NCI-H460 (cell line): ENCODE data around the gene ADAM33. TPM values are rescaled to one million over a fixed set of nuclear protein-coding genes. Genes with fewer than 3 reads are reported as not detected.

ENCODE experiments used
- DNase-seq: peaks from one replicate; pipeline ENCODE4 v3.0.0-alpha.2; 2016; ENCODE audit warnings: low read depth; ENCODE audit errors: extremely low read depth
- total RNA-seq: library from RNA; depleted of rRNA; stranded (reverse); fragments of >200 nt; shearing (Covaris generic); gene quantifications from 2 replicates; pipeline ENCODE4 v1.2.3, GENCODE V29; 2014

The ADAM33 gene
- total RNA-seq, 1 experiment from 2014 or later: 0.10 TPM

DNA sequence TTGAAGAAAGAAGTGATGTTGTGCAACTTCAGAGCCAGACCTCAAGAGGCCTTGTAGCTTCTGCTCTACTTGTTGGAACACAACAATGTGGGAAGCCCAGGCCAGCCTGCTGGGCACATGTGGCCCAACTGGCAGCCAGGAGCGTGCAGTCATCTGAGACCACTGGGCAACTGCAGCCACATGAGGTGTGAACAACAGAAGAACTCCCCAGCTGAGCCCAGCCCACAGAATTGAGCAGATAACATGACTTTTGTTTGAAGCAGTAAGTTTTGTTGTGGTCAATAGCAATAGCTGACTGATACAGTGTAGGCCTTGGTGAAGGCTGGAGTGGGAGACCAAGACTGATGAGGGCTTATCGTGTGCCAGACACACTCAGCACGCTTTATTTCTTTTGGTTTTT, 8.6 kb upstream of the ADAM33 start:
- DNase-seq: no peak

DNA sequence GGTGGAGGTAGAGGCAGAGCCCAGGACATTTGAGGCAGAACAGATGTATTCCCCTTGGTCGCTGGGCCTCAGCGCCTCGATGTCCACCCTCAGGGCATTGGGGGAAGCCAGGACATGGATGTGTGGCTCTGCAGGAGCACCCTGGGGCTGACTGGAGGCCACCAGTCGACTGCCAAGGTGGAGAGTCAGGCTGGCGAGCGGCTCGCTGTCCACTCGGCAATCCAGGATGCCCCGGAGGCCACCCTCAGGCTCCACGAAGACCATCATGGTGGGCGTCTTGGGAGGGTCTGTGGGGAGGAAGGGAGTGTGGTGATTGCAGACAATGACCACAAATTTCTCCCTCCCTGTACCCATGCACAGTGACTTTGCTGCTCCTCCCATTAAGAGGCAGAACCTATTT, 8.2 kb upstream of the ADAM33 start:
- no peak for DNase-seq

DNA sequence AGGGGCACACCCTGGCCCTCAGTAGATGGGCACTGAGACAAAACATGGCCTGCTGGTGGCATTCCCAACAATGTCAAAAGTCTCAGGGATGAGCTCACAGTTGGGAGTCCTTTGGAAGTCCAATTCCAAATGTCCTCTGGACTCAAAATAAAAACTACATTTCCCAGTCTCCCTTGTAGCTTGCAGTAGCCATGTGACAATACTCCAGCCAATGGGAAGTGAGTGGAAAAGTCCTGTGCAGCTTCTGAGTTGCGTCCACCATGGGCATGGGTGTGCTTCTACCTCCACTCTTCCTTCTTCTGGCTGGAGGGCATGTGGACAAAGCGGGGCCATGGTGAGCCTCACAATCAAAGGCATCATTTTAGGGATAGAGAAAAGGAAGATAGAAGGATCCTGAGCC, 5.8 kb upstream of the ADAM33 start:
- DNase-seq: peak; percentile 19

DNA sequence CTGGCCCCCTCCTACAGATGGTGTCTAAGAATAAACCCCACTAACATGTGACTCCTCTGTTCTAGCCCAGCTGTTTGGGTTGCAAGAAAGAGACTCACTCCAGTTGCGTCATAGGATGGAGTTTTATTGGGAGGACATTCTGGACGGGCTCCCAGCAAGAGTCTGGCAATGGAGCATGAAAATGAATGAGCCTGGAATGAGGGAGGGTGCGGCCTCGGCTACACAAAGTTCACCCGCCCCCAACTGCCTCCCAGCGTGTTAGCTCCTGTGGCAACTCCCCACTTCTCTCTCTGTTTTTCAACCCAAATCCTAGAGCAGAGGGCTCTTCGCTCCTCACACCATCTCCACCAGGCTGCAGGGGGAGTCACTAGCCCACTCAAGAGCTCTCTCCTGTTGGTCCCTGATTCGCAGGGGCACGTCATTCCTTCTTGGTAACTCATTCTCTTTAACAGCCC, 5.1 kb upstream of the ADAM33 start:
- DNase-seq: peak; percentile 4

DNA sequence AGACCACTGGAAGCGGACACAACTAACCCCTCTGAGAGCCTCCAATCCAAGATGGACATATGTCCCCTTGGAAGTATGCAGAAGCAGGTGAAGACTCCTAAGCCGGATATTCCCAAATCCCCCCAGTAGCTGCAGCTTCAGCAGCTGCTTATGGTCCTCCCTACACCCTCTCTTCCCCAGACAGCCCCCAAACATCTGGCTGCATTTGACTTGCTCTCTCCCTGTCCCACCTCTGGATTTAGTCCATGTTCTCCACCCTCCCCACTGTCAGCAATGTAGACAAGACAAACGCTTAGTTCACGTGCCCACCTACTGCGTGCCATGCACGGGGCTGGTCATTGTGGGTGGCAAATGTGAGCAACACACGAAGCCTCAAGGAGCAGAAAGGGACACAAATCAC, 4.6 kb upstream of the ADAM33 start:
- DNase-seq: no peak

DNA sequence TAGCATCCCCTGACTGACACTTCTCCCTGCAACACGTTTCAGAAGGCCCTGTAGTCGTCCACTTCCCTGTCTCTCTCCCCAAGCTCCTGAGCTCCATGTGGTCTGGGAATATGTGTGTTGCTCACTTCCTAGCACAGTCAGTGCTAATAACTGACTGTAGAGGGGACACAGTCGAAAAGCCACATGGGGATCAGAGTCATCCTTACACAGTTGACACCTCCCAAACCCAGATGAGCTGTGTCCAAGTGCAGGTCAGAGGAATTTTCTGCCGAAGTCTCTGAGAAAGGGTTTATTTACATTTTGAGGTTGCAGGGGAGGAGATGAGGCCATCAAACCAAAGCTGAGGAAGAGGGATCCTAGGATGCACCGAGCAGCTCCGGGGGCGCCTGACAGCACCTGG, 3.5 kb upstream of the ADAM33 start:
- no peak for DNase-seq

DNA sequence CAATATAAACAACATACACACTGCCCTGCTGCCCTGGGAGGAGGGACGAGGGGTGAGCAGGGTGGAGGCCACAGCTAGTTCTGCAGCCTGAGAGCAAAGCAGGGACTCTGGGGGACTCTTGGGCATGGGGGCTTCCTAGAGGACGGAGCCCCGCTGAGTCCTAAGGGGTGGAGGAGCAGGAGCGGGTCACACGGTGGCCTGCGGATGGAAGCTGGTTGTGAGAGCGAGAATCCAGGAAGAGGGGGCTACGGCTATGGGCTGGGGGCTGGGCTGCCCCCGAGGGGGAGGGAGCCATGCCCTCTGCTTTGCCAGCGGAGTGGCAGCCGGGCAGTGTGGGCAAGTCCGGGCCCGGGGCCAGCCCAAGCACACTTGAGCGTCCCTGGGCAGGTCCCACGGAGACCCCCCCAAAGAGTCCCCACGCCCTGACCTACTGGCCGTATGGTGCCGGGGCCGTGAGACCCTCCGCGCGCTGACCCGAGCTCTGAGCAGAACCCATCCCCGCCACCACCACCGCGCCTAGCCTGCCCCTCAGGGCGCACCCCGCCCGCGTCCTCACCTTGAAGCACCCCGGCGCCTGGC, 369 bp downstream of the ADAM33 start:
- no peak for DNase-seq

DNA sequence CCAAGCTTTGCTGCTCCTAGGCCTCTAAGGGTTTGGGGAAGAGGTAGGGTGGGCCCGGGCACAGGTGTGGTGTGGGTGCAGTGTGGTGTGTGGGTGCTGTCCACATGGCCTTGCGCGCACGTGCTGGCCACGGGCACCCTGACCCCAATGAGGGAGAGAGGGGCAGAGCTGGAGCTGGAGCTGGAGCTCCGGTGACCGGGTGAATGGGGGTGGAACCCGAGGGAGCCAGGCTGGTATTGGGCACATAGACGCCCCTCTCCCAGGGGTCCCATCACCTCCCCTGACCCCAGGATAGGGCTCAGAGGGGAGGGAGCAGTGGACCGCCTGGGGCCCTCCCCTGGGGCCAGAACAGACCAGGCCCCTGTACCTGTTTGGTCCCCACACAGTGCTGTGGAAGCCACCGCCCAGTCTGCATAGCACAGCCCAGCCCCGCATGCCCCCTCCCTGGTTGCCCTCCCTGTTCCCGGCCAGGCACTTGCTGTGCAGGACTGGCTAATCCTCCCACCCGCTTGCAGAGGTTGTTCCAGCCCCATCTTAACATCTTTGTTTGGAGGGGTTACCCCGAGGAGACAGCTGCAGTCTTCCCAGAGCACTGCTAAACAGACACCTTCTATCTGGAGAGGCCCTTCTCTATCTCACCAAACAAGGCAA, 984 bp downstream of the ADAM33 start:
- DNase-seq: no peak

DNA sequence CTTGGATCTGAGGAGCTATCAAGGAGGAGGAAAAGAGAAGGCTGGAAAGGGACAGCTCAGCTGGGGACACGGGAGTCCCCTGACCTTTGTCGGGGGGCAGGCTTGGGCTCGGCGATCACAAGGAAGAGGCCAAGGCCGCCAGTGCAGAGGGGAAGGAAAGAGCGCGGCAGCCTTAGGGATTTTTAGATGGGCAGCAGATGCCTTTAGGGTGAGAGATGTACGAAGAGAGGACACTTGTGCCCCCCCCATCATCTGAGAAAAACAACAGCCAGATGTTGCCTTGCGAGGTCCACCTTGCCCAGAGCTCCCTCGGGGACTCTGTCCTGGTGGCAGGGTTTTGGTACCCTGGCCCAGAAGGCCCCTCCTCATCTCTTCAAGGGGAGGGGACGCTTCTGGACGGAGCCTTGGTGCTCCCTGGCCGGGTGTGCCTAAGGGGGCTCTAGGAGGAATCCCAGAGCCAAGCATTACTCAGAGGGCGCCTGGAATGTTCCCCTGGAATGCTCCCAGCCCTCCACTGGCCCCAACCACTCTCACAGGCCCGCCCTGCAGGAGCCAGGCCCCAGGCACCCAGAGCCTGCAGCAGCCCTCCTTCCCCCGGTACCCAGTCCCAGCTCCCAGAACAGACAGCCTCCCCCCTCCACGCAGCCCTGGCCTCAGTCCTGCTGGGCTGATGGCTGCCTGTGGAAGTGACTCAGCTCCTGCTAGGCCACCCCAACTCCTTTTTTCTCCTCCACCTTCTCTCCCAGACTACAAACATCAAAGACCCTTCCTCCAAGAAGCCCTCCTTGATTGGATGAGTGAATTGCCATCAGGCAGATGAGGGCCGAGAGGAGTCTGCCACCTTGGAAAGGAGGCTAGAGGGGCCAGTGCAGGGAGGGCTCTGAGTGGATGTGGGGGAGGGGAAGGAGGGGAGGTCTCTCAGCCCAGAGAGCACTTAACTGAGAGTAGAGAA, 1.8 kb downstream of the ADAM33 start:
- no peak for DNase-seq

DNA sequence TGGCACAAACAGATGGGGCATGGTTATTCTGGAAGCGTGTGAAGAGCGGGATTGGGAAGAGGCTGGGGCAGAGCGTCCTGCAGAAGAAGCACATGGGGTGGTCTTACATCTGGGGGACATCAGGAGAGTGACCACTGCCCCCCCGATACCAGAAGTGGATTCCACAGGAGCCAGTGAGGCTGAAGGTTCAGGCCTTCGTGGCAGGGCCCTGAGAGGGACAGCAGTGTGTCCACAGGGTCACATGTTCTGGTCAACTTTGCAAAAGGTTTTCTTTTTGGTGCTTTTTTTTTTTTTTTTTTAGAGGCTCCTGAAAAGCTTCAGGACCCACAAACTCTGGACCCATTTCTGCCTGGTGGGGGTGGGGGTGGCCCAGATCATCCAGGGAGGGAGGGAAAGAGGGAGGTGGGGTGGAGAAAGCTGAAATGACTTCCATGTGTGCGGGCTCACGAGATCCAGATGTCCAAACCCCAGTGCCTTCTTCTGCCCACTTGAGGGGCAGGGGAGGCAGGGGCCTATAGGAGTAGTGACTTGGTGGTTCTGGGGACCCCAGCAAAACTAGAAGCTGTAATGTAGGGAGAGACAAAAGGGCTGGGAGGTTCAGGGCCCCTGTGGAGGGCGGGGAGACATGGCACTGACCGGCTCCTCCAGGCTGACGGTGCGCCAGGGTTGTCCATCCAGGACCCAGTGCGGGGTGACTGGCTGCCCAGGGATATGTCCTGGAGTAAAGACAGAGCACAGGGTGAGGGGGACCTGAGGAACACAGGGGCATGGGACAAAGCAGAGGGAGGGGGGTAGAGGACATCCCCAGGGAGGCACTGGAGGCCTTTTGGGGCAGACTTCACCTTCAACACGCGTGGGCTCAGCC, 2.7 kb downstream of the ADAM33 start:
- no peak for DNase-seq

DNA sequence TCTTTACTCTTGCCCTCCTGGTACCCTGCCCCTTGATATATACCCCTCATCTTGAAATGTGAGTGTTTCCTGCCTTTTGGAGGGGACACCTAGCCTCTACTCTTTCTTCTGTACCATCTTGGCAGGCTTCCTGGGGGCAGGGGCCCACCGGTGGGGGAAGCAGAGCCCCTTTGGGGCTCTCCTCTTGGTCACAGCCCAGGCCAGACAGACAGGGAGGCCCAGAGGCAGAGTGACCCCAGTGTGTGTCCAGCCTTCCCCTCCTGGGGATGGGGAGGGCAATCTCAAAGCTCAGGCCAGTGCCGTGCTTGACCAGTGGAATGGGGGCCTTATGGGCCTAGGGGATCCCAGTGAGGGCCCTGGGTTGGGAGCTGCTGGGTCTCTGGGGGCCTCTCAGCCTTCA, 3.6 kb downstream of the ADAM33 start:
- DNase-seq: no peak

DNA sequence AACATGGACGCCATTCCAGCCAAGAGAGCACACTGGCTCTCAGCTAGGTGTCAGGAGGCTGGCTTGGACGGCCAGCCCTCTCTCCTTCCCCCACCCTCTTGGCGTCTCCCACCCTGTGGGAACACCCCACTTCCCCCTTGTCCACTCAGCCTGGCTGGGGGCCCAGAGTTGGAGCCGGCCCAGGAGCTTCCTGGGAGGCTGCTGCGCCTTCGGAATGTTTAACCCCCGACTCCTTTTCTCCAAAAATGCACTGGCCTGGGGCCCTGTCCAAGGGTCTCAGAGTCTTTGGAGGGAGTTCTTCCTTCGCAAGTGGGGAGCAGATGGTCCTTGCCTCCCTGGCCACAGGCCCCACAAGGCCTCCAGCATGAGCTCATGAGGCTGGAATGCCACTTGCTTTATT, 4.1 kb downstream of the ADAM33 start:
- DNase-seq: no peak

DNA sequence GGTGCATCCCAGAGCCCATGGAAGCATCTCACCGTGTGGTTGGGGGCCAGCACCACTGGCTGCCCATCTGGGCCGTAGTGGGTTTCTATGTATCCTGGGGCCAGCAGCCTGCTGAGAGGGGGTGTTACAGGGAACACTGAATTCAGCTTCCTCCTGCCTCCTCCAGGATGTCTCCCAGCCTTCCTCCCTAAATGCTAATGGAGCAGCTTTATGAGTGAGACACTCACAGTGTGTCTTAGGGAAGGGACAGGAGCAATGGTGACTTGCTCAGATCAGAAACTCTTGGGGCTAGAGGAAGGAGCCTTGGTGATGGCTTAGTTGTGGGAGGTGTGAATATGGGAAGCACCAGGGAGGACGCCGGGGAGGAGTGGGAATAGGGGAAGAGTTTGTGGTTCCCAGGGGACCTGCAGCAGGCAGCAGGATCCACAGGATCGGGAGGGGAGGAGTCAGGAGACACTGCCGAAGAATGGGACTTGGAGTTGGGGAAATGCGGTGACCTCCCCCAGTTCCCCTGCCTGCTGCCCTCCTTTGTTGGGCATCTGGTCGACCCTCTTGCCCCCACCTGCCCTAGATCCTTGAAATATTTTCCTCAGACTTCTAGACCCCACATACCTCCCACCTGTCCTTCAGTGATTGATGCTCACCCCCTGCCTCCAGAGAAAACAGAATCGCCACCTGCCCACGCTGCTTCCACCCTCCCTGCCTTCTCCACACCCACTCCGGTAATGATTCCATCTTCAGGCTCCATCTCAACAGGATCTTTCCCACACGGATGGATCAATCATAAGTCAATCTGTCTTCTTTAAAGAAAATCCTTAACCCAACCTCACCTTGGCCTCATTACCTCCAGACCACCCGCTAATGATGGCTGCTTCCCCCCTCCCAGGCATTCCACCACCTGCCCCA, 6.6 kb downstream of the ADAM33 start:
- DNase-seq: no peak

DNA sequence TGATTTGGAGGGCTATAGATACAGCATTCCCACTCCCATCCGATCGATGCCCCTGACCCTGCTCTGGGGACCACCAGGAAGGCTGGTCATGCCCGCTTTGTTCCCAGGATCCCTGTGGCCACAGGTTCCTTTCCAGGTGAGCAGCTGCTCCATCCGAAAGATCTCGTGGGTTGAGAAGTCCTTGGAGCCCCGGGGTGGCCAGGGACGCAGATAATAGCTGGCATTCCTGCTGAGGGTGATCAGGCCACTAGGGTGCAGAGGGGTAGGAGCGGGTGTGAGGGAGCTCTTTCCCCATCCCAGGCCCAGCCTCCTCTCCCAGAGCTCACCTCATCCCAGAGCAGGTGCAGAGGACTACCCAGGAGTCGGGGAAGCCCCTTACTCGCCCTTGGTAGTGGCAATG, 7.4 kb downstream of the ADAM33 start:
- no peak for DNase-seq

DNA sequence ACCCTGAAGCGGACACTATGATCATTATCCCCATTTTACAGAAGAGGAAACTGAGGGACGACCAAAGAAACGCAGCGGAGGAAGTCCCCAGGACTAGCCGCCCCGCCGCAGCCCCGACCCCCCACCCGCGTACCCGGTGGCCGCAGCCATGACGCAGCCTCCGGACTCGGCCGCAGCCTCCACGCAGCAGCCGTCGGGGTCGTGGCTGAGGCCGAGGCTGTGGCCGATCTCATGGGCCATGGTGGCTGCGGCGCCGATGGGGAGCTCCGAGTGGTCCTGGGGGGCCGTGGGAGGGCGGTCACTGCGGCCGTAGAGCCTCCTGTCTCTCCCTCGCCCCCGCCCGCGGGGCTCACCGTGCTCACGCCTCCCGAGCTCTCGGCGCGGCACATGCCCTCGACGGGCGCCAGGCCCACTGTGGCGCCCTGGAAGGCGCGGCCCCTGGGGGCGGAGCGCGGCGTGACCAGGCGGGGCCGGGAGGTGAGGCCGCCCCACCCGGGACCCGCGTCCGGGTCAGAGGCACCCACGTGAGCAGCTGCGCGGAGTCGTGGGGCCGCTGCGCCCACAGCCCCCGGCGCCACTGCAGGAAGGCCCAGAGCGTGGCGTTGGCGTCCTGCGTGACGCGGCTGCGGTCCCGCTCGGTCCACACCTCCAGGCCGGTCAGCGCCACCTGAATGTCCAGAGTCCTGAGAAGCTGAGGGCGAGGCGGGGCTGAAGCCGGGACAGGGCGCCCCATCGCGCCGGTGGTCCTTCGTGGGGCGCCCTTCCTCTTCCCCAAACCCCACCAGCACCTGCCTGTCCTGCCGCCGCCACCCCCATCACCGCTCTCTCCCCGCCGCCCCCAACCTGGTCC, 8.4 kb downstream of the ADAM33 start:
- DNase-seq: no peak

DNA sequence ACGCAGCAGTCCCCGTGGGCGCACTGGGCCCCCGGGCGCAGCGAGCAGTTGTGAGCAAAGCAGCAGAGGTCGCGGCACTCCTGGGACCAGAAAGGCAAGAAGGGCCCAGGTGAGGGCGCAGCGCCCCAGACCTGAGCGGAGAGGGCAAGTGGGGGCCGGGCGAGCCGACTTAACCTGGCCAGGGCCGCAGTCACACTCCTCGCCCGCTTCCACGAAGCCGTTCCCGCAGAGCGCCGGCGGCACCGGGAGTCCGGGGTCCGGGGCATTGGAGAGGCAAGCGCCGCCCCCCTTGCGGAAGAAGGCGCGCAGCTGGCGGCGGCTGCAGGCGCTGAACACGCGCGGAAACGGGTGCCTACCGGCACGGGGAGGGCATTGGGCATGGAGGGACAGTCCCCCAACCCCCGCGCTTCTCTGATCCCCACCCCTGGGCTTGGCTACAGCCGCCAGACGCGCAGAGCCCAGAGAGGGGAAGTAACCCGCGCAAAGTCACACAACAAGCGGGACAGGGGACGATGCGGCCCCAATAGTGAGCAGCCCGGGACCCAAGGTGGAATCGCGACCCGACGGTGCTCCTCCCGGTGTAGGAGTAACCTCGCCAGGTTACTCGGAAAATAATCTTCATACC, 9.2 kb downstream of the ADAM33 start:
- DNase-seq: no peak

DNA sequence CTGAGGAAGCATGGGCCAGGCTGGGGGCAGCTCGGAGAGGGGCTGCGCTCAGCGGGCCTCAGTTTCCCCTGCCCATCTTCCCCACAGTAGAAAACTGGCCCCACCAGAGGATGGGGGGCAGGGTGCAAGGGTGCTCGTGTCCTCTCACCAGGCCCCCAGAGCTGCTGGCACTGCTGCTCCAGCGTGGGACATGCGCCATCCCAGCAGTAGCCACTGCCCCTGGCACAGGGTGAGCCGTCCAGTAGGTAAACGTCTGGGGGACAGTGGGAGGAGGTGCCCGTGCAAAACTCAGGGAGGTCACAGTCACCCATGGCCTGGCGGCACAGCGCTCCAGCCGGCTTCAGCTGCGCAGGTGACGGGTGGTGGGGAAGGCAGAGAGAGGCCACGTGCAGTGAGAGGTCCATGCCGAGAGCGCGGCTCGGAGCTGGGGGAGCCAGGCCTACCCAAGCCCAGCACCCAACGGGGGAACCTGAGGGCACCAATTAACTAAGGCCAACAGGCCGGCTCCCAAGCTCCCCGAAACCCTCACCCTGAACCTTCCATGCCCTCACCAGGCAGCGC, 9.7 kb downstream of the ADAM33 start:
- DNase-seq: no peak

DNA sequence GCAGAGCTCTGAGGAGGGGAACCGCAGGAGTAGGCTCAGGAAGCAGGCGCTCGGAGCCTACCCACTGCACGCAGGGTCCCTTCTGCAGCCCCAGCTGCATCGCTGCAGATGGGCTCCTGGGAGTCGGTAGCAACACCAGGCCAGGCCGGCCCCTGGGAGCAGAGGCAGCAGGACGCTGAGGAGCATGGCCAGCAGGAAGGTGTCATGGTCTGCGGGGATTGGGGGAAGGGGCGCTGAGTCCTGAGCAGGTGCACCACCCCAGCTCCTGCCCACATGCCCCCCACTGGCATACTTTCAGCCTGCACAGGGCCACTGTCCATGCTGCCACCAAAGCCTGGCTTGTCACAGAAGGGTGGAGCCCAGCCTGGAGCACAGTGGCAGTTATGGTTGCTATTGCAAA, 10.9 kb downstream of the ADAM33 start:
- no peak for DNase-seq
